ENCODE measurements around the gene DNM3.

GRCh38 chr1:172386046-172386445, 544.7 kb downstream of the DNM3 start:
- TF ChIP-seq CTCF (IDR thresholded peaks at IDR 0.05; ENCODE audit: low read depth, low read length, poor library complexity, severe bottlenecking) = no peak
- no peak for TF ChIP-seq EZH2phosphoT487 (IDR thresholded peaks at IDR 0.05; ENCODE audit: borderline replicate concordance, low read length)

Data from DOHH2 (cell line).